SK-N-SH treated with all-trans-retinoic acid at 6 μM for 48 hours (cell line): ENCODE data around the gene TEAD1.

Experiments
- ARNTL ChIP-seq: fragments of 450-650 bp; formaldehyde crosslinking; IDR thresholded peaks from 2 replicates; pipeline ENCODE4 v1.5.0; 2020; ENCODE audit warnings: low read depth, mild to moderate bottlenecking, moderate library complexity, borderline replicate concordance
- CSDC2 ChIP-seq: fragments of 250-450 bp; sonication (Bioruptor Pico); IDR thresholded peaks from 2 replicates; pipeline ENCODE4 v1.5.0; 2020; ENCODE audit warnings: mild to moderate bottlenecking, moderate library complexity
- SNAI2 ChIP-seq: fragments of 250-450 bp; sonication (Bioruptor Pico); IDR thresholded peaks from 2 replicates; pipeline ENCODE4 v1.5.0; 2020; ENCODE audit warnings: mild to moderate bottlenecking, moderate library complexity
- TCF4 ChIP-seq: fragments of 250-450 bp; sonication (Bioruptor Pico); IDR thresholded peaks from 2 replicates; pipeline ENCODE4 v1.8.0; 2021; ENCODE audit warnings: mild to moderate bottlenecking, moderate library complexity, borderline replicate concordance
- ZC3H10 ChIP-seq: fragments of 250-450 bp; sonication (Bioruptor Pico); IDR thresholded peaks from 2 replicates; pipeline ENCODE4 v1.5.1; 2021; ENCODE audit warnings: mild to moderate bottlenecking, moderate library complexity
- ZFP3 ChIP-seq: fragments of 250-450 bp; sonication (Bioruptor Pico); IDR thresholded peaks from 2 replicates; pipeline ENCODE4 v1.5.0; 2020; ENCODE audit warnings: mild to moderate bottlenecking, moderate library complexity
- ZFP30 ChIP-seq: fragments of 450-650 bp; formaldehyde crosslinking; IDR thresholded peaks from 2 replicates; pipeline ENCODE4 v1.5.0; 2022; ENCODE audit warnings: mild to moderate bottlenecking, moderate library complexity
- ZNF70 ChIP-seq: fragments of 450-650 bp; formaldehyde crosslinking; IDR thresholded peaks from 2 replicates; pipeline ENCODE4 v1.5.0; 2020; ENCODE audit warnings: mild to moderate bottlenecking, moderate library complexity
- ZNF8 ChIP-seq: fragments of 450-650 bp; formaldehyde crosslinking; IDR thresholded peaks from 2 replicates; pipeline ENCODE4 v1.5.0; 2020; ENCODE audit warnings: mild to moderate bottlenecking, moderate library complexity
- TF ChIP-seq, protein P1 (sequence below): fragments of 250-450 bp; sonication (Bioruptor Pico); IDR thresholded peaks from 2 replicates; pipeline ENCODE4 v1.8.0; 2021; ENCODE audit warnings: low read depth, mild to moderate bottlenecking, moderate library complexity, borderline replicate concordance
- TF ChIP-seq, protein P2 (sequence below): fragments of 250-450 bp; sonication (Bioruptor Pico); IDR thresholded peaks from 2 replicates; pipeline ENCODE4 v1.5.1; 2020; ENCODE audit warnings: low read depth, mild to moderate bottlenecking, moderate library complexity
- TF ChIP-seq, protein P3 (sequence below): fragments of 250-450 bp; sonication (Bioruptor Pico); IDR thresholded peaks from 2 replicates; pipeline ENCODE4 v1.5.1; 2021; ENCODE audit warnings: mild to moderate bottlenecking, moderate library complexity
- TF ChIP-seq, protein P4 (sequence below): fragments of 250-450 bp; sonication (Bioruptor Pico); IDR thresholded peaks from 2 replicates; pipeline ENCODE4 v1.8.0; 2020; ENCODE audit warnings: mild to moderate bottlenecking, moderate library complexity, borderline replicate concordance

DNA sequence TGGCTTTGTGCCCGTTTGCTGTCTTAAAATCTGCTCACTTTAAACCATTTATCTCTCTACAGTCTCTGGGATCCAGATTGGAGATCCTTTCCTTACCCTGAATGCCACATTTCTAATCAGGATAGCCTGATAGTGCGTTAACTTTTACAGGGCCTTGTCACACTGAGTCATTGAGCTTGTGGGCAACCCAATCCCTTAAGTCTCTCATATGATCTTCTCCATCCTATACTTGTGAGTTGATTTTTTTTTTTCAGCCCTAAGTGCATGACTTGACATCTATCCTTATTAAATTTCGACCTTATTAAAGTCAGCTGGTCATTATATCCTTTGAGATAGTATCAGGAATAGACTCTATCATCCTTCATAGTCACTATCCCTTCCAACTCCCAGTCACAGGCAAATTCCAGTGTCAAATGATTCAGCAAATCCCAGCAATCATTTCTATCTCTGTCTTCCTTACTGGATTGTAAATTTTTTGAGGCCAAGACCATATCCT lies 57.7 kb downstream of the TEAD1 start:
- TF ChIP-seq TCF4, result no peak; the same call in 1 of the 2 replicates
- TF ChIP-seq, protein P1, sequence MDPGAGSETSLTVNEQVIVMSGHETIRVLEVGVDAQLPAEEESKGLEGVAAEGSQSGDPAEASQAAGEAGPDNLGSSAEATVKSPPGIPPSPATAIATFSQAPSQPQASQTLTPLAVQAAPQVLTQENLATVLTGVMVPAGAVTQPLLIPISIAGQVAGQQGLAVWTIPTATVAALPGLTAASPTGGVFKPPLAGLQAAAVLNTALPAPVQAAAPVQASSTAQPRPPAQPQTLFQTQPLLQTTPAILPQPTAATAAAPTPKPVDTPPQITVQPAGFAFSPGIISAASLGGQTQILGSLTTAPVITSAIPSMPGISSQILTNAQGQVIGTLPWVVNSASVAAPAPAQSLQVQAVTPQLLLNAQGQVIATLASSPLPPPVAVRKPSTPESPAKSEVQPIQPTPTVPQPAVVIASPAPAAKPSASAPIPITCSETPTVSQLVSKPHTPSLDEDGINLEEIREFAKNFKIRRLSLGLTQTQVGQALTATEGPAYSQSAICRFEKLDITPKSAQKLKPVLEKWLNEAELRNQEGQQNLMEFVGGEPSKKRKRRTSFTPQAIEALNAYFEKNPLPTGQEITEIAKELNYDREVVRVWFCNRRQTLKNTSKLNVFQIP (CRISPR knock-in tag), result no peak
- TF ChIP-seq, protein P2, sequence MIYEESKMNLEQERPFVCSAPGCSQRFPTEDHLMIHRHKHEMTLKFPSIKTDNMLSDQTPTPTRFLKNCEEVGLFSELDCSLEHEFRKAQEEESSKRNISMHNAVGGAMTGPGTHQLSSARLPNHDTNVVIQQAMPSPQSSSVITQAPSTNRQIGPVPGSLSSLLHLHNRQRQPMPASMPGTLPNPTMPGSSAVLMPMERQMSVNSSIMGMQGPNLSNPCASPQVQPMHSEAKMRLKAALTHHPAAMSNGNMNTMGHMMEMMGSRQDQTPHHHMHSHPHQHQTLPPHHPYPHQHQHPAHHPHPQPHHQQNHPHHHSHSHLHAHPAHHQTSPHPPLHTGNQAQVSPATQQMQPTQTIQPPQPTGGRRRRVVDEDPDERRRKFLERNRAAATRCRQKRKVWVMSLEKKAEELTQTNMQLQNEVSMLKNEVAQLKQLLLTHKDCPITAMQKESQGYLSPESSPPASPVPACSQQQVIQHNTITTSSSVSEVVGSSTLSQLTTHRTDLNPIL (CRISPR knock-in tag), result peak; percentile 85
- TF ChIP-seq, protein P3, sequence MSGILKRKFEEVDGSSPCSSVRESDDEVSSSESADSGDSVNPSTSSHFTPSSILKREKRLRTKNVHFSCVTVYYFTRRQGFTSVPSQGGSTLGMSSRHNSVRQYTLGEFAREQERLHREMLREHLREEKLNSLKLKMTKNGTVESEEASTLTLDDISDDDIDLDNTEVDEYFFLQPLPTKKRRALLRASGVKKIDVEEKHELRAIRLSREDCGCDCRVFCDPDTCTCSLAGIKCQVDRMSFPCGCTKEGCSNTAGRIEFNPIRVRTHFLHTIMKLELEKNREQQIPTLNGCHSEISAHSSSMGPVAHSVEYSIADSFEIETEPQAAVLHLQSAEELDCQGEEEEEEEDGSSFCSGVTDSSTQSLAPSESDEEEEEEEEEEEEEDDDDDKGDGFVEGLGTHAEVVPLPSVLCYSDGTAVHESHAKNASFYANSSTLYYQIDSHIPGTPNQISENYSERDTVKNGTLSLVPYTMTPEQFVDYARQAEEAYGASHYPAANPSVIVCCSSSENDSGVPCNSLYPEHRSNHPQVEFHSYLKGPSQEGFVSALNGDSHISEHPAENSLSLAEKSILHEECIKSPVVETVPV (CRISPR knock-in tag), result peak; percentile 66; the same call in 1 of the 2 replicates
- TF ChIP-seq SNAI2 (CRISPR knock-in tag), result no peak
- TF ChIP-seq ZC3H10 (CRISPR knock-in tag), result peak; percentile 95
- no peak for TF ChIP-seq ARNTL
- TF ChIP-seq, protein P4, sequence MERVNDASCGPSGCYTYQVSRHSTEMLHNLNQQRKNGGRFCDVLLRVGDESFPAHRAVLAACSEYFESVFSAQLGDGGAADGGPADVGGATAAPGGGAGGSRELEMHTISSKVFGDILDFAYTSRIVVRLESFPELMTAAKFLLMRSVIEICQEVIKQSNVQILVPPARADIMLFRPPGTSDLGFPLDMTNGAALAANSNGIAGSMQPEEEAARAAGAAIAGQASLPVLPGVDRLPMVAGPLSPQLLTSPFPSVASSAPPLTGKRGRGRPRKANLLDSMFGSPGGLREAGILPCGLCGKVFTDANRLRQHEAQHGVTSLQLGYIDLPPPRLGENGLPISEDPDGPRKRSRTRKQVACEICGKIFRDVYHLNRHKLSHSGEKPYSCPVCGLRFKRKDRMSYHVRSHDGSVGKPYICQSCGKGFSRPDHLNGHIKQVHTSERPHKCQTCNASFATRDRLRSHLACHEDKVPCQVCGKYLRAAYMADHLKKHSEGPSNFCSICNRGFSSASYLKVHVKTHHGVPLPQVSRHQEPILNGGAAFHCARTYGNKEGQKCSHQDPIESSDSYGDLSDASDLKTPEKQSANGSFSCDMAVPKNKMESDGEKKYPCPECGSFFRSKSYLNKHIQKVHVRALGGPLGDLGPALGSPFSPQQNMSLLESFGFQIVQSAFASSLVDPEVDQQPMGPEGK (CRISPR knock-in tag), result peak; percentile 84
- TF ChIP-seq CSDC2 (CRISPR knock-in tag), result no peak
- TF ChIP-seq ZFP3 (CRISPR knock-in tag), result 0 out of 2 replicates have a peak, but pooled peaks have one; percentile 54
- TF ChIP-seq ZNF8 (CRISPR knock-in tag), result no peak
- no peak for TF ChIP-seq ZFP30 (CRISPR knock-in tag)
- TF ChIP-seq ZNF70 (CRISPR knock-in tag), result no peak
